GM15510 (cell line): Measurements from ENCODE around the gene CRTAC1.

Source experiments
- POLR2A ChIP-seq: IDR thresholded peaks from 3 replicates; pipeline ENCODE4 v1.6.1; 2011; ENCODE audit warnings: borderline replicate concordance; ENCODE audit not compliant: insufficient read length; ENCODE audit errors: extremely low read depth

Gene CRTAC1

DNA sequence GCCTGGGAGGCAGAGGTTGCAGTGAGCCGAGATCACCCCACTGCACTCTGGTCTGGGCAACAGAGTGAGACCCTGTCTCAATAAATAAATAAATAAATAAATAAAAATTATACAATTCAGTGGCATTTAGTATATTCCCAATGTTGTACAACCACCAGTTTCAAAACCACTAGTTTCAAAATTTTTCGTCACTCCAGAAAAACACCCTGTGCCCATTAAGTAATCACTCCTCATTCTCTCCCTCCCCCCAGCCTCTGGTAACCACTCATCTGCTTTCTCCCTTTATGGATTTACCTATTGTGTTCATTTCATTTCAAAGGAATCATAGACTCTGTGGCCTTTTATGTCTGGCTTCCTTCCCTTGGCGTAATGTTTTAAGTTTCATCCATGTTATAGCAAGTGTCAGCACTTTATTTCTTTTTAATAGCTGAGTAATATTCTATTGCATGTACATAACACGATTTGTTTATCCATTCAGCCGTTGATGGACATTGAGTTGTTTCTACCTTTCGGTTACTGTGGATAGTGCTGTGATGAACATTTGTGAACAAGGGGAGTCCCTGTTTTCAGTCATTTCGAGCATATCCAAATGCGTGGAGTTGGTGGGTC is 210.2 kb downstream of the CRTAC1 start:
- TF ChIP-seq POLR2A = no peak

GRCh38 chr10:97818572-97818971 is 211.8 kb downstream of the CRTAC1 start:
- no peak for TF ChIP-seq POLR2A

DNA sequence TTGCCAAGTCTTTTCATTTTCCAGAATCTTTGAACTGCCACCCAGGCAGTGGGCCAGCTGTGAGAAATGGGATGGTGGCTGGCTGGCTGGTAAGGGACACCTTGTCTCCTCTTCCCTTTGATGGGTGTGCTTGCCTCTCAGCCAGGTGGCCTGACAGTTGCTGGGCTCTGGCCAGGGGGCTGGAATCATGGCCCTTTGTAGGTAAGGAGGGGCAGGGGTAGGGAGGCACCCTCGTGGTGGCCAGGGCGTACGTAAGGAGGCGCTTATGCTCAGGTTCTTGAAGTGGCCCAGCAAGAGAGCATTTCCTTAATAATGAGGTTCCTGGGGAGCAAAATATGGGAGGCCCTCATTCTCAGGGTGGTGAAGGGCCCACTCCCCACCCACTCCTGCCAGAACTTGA is 213.8 kb downstream of the CRTAC1 start:
- TF ChIP-seq POLR2A = no peak
